Muscle of leg (tissue), 9 donors: ENCODE results near the gene RSF1. TPM values are rescaled to one million over a fixed set of nuclear protein-coding genes. Genes with fewer than 3 reads are reported as not detected.

Experiments
- polyA plus RNA-seq, 8 donors: library from polyadenylated mRNA; unstranded; fragments of 120-200 nt; gene quantifications; one replicate each; pipeline versions ENCODE4 v1.2.1 to v1.2.3, GENCODE V29; 2013; ENCODE audit warnings: inconsistent platforms in 1 of 8, low replicate concordance in 1 of 8; ENCODE audit not compliant: insufficient read length in 8 of 8, insufficient read depth in 1 of 8
- total RNA-seq: library from RNA; stranded (reverse); fragments of 120-200 nt; gene quantifications from one replicate; pipeline ENCODE4 v1.2.4, GENCODE V29; 2013

Gene RSF1
- total and polyA plus RNA-seq, 9 donors: 25.8 to 46.1 (median 36.9) TPM

Other genes starting within 250 kb of the RSF1 start
- 0.75 TPM for gene AQP11, start 230.8 kb downstream of the RSF1 start, total RNA-seq
- gene AQP11, start 230.8 kb downstream of the RSF1 start, polyA plus RNA-seq: 1 to 10 TPM in 6 of 8 donors, under 1 TPM in 2; 0.92 to 1.7 (median 1.4) TPM
- 152 TPM for gene CLNS1A, start 182.9 kb downstream of the RSF1 start, total RNA-seq
- 100 to 1,000 TPM; 109 to 166 (median 125) TPM for gene CLNS1A, start 182.9 kb downstream of the RSF1 start, polyA plus RNA-seq
- gene AAMDC, start 422 bp upstream of the RSF1 start, total RNA-seq: 44.7 TPM
- 10 to 100 TPM; 37.0 to 48.3 (median 42.6) TPM for gene AAMDC, start 422 bp upstream of the RSF1 start, polyA plus RNA-seq
- gene INTS4, start 173.9 kb upstream of the RSF1 start, total RNA-seq: 26.4 TPM
- gene INTS4, start 173.9 kb upstream of the RSF1 start, polyA plus RNA-seq: 10 to 100 TPM; 21.5 to 26.8 (median 23.4) TPM
- 0.89 TPM for gene KCTD14, start 202.6 kb upstream of the RSF1 start, total RNA-seq
- gene KCTD14, start 202.6 kb upstream of the RSF1 start, polyA plus RNA-seq: 1 to 10 TPM in 7 of 8 donors, under 1 TPM in 1; 0.99 to 2.0 (median 1.7) TPM
- 0.13 TPM for gene THRSP, start 243.1 kb upstream of the RSF1 start, total RNA-seq
- 1 to 10 TPM in 1 of 8 donors, under 1 TPM in 6, not detected in 1; 0.13 to 1.3 (median 0.21) TPM for gene THRSP, start 243.1 kb upstream of the RSF1 start, polyA plus RNA-seq